Endodermal cell (in vitro differentiated cells): Measurements from ENCODE around the gene COPB1. TPM values are rescaled to one million over a fixed set of nuclear protein-coding genes. Genes with fewer than 3 reads are reported as not detected.
A peak's percentile ranks its signal among the peaks of the same experiment; 100 is the strongest.

ENCODE experiments used
- DNase-seq: peaks from one replicate; pipeline ENCODE4 v3.0.0-alpha.2; 2017
- H3K27ac ChIP-seq: 2 replicates; pipeline ENCODE4 v1.5.1; 2013; ENCODE audit warnings: mild to moderate bottlenecking, low read depth, low read length, moderate library complexity
- H3K27me3 ChIP-seq: 2 replicates; pipeline ENCODE4 v1.6.1; 2013; ENCODE audit warnings: mild to moderate bottlenecking, low read length, moderate library complexity; ENCODE audit not compliant: insufficient read depth, control insufficient read depth, poor library complexity, severe bottlenecking
- H3K36me3 ChIP-seq: 2 replicates; pipeline ENCODE4 v1.7.0; 2013; ENCODE audit warnings: mild to moderate bottlenecking, low read length, moderate library complexity; ENCODE audit not compliant: control insufficient read depth, insufficient read depth
- H3K4me1 ChIP-seq: one replicate; pipeline ENCODE4 v1.7.0; 2013; ENCODE audit warnings: low read length; ENCODE audit not compliant: control insufficient read depth, insufficient read depth
- H3K4me3 ChIP-seq: 2 replicates; pipeline ENCODE4 v1.5.1; 2013; ENCODE audit warnings: mild to moderate bottlenecking, low read length, moderate library complexity
- H3K9ac ChIP-seq: 2 replicates; pipeline ENCODE4 v1.6.1; 2013; ENCODE audit warnings: mild to moderate bottlenecking, low read length, moderate library complexity; ENCODE audit not compliant: poor library complexity, severe bottlenecking; ENCODE audit errors: extremely low read depth
- H3K9me3 ChIP-seq: 2 replicates; pipeline ENCODE4 v1.6.1; 2013; ENCODE audit warnings: mild to moderate bottlenecking, low read length, moderate library complexity; ENCODE audit not compliant: control insufficient read depth
- H3K27ac Mint-ChIP-seq: 2 replicates; pipeline ENCODE4 v1.8.0; 2020; ENCODE audit warnings: mixed read lengths
- H3K27me3 Mint-ChIP-seq: 2 replicates; pipeline ENCODE4 v1.8.0; 2021; ENCODE audit warnings: mild to moderate bottlenecking, mixed read lengths; ENCODE audit not compliant: insufficient read depth
- H3K36me3 Mint-ChIP-seq: 2 replicates; pipeline ENCODE4 v1.8.0; 2020; ENCODE audit warnings: low read depth, mixed read lengths
- H3K4me1 Mint-ChIP-seq: 2 replicates; pipeline ENCODE4 v1.8.0; 2020; ENCODE audit warnings: mixed read lengths
- H3K4me3 Mint-ChIP-seq: 2 replicates; pipeline ENCODE4 v1.8.0; 2020; ENCODE audit warnings: mild to moderate bottlenecking, moderate library complexity, mixed read lengths
- H3K9me3 Mint-ChIP-seq: 2 replicates; pipeline ENCODE4 v1.8.0; 2020; ENCODE audit warnings: mild to moderate bottlenecking, mixed read lengths
- CTCF ChIP-seq: fragments of 200-600 bp; sonication (generic); conservative IDR thresholded peaks from 2 replicates; pipeline ENCODE4 v1.5.0; 2021; ENCODE audit warnings: antibody characterized with exemption, mild to moderate bottlenecking
- WGBS, 2 experiments: methylation state at CpG; one replicate each; pipeline versions ENCODE4 v1.1.5 to v1.1.7; 2013; ENCODE audit warnings: missing lambda C conversion rate in 2 of 2, mixed read lengths in 1 of 2; ENCODE audit not compliant: insufficient coverage in 1 of 2, insufficient read length in 1 of 2; 5-methylcytosine and 5-hydroxymethylcytosine counted together
- total RNA-seq, 2 donors: library from RNA; stranded (reverse); fragmentation: NEBNext Ultra II Directional in 1 of 2; extraction: Animal tissue kit (Norgen Biotek cat#: 25700) in 1 of 2; gene quantifications; 2 replicates in 1 of 2; 3 replicates in 1 of 2; pipeline ENCODE4 v1.2.1, GENCODE V29; 2021

Gene COPB1
- total RNA-seq, 2 donors from 2014 or later, result 91.3 to 116 TPM

GRCh38 chr11:14458377-14458776 is 41.2 kb downstream of the COPB1 start:
- peaks cover 49% of the 10 kb centered on the region for H3K36me3 Mint-ChIP-seq
- no peak overlapping the region for H3K4me3 Mint-ChIP-seq

GRCh38 chr11:14455648-14456430 is 43.8 kb downstream of the COPB1 start:
- 91 to 100% methylated on average over 2 to 3 of the region's 3 CpGs for WGBS, 2 experiments

More at GRCh38 chr11:14458377-14458776, 41.2 kb downstream of the COPB1 start:
- no peaks in the 10 kb centered on the region for H3K27me3 Mint-ChIP-seq
- no peaks in the 10 kb centered on the region for H3K9me3 Mint-ChIP-seq
- H3K27ac Mint-ChIP-seq, result no peak overlapping the region
- no peaks in the 10 kb centered on the region for H3K9me3 ChIP-seq
- no peak for DNase-seq
- H3K27ac ChIP-seq, result no peak overlapping the region
- no peaks in the 10 kb centered on the region for H3K4me1 Mint-ChIP-seq
- H3K36me3 ChIP-seq, result peaks cover 68% of the 10 kb centered on the region
- H3K27me3 ChIP-seq, result no peaks in the 10 kb centered on the region
- H3K4me3 ChIP-seq, result no peak overlapping the region
- WGBS, 2 experiments, result 93 to 100% methylated on average over 2 to 3 of the region's 3 CpGs
- no peaks in the 10 kb centered on the region for H3K4me1 ChIP-seq
- H3K9ac ChIP-seq, result no peak overlapping the region
- TF ChIP-seq CTCF, result no peak

GRCh38 chr11:14454861-14455632 is 44.6 kb downstream of the COPB1 start:
- peak; percentile 82 for TF ChIP-seq CTCF
- Mint-ChIP-seq H3K36me3 (peaks cover 41% of the 10 kb centered on the region), H3K4me1 (no peaks in the 10 kb centered on the region), H3K27me3 (no peaks in the 10 kb centered on the region), H3K9me3 (no peaks in the 10 kb centered on the region), H3K4me3 (no peak overlapping the region), H3K27ac (no peak overlapping the region)
- no peak overlapping the region for H3K4me3 ChIP-seq
- H3K9ac ChIP-seq, result no peak overlapping the region
- H3K4me1 ChIP-seq, result no peaks in the 10 kb centered on the region
- H3K9me3 ChIP-seq, result no peaks in the 10 kb centered on the region
- H3K36me3 ChIP-seq, result peaks cover 47% of the 10 kb centered on the region
- 83 to 93% methylated on average over 6 of the region's 7 CpGs for WGBS, 2 experiments
- peak; percentile 45 for DNase-seq
- H3K27me3 ChIP-seq, result no peaks in the 10 kb centered on the region
- H3K27ac ChIP-seq, result no peak overlapping the region

More at GRCh38 chr11:14455648-14456430, 43.8 kb downstream of the COPB1 start:
- no peaks in the 10 kb centered on the region for H3K4me1 Mint-ChIP-seq
- H3K4me3 Mint-ChIP-seq, result no peak overlapping the region
- Histone ChIP-seq H3K4me1 (no peaks in the 10 kb centered on the region), H3K27me3 (no peaks in the 10 kb centered on the region), H3K9ac (no peak overlapping the region), H3K9me3 (no peaks in the 10 kb centered on the region), H3K4me3 (no peak overlapping the region), H3K27ac (no peak overlapping the region), H3K36me3 (peaks cover 55% of the 10 kb centered on the region)
- H3K27ac Mint-ChIP-seq, result peak overlapping the region; percentile 79
- no peaks in the 10 kb centered on the region for H3K9me3 Mint-ChIP-seq
- H3K27me3 Mint-ChIP-seq, result no peaks in the 10 kb centered on the region
- peaks cover 47% of the 10 kb centered on the region for H3K36me3 Mint-ChIP-seq
- no peak for DNase-seq
- no peak for TF ChIP-seq CTCF
